ENCODE results near the gene SRRM4.

SRRM4 gene

DNA sequence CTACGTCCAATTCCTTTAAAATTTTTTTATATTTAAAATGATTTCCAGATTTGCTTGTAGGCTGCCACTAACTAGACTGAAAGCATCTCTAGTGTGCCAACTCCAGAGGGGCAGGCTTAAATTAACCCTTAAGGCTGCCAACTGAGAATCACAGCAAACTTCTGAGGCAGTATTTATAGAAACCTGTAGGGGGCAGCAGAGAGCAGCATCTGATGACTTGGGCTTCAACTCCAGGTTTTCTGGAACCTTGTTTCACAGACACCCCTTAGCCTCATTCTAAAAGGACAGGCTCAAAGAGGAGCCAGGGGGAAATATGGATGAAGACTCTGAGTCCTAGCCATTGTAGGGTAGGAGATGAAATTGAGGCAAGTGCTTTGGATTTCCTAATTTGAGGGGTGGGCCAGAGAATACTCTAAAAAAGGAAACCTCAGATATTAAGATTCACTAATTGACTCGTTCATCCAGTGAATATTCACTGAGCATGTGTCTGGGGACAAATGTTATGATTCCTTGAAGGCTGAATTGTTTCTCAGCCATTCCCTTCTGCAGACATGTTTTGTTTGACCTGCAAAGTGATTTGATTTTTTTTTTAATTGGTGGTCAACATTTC is 134.1 kb downstream of the SRRM4 start:
- in situ Hi-C loops (cut with MboI; ENCODE audit: low sequenced_read_pairs): no loop called here

DNA sequence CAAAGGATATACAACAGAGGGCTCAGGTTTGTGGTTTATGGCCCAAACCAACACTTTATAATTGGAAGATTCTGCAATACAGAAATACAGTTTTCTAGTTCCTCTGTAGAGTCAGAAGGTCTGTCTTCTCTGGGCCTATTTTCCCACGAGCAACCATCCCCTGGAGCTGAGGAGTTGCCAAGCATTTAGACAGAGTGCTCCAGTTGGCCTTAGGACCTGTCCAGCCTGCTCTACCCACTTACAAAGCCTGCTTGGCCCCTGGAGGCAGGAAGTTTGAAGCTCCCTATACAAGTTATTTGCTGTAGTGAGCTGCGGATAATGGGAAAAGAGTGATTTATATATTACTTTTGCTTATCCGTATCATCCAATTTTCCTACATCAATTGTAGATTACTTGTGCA is 136.6 kb downstream of the SRRM4 start:
- in situ Hi-C loops (cut with MboI; ENCODE audit: low sequenced_read_pairs): no loop called here

DNA sequence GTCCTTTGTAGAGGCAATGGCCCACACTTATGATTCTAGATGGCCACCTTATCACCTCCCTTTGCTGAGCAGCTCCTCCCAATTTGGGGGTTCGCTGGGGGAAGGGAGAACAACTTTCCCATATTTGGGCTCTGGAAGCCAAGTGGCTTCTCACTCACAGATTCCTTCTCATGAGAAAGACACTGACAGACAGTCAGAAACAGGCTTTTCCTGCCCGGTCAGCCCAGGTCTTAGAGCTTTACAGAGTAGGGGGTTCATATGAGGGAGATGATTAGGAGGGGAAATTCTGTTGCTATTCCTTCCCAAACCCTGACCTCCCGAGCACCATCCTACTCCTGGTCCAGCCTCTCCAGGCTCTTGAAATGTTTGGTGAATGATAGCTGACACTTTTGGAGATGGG is 137.3 kb downstream of the SRRM4 start:
- in situ Hi-C loops (cut with MboI; ENCODE audit: low sequenced_read_pairs): no loop called here

DNA sequence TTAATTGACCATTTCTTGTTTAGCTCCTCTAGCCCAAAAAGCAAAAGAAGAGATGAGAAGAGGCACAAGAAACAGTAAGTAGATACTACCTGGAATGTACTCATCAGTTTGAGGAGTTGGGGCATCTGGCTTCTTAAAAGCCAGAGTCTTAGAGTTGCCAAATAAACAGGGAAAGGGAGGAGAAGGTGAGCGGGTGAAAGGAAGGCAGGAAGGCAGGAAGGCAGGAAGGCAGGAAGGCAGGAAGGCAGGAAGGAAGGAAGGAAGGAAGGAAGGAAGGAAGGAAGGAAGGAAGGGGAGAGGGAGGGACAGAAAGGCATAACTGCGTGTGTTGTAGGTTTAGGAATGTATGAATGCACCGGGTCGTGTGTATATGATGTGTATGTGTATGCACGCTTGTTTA is 140.7 kb downstream of the SRRM4 start:
- in situ Hi-C loops (cut with MboI; ENCODE audit: low sequenced_read_pairs): no loop called here

DNA sequence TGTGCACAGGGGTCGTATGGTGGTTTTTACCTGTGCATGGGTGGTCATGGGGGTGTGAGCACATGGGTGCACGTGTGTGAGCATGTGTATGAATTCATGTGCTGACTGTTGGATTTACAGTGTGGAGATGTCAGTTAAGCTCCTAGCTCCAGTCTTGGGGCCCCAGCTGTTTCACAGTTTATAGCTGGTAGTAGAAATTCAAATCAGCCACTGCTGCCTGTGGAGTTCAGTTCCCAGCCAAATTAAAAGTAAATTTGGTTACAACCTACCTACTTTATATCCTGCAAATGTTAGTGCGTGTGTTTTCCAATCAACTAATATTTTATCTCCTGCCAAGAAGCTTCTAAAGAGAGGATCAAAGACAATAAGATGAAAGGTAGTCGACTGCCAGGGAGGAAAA is 141.4 kb downstream of the SRRM4 start:
- in situ Hi-C loops (cut with MboI; ENCODE audit: low sequenced_read_pairs): no loop called here

DNA sequence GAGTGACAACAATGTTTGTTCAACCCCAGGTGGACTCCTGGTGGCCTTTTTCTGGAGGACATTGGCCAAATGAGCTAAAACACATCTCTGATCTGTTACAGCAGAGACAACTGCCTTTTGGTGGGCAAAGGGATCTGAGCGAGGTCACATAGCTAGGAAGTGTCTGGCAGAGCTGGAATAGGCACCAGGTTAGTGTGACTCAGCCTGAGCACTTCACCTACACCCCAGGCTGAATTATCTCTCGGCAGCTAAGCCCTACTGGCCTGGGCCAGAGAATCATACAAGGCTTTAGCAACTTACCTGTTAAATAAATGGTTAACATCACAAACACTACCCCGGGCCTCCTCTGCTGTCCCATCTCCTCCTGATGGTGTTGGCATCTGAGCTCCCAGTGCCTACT is 147.2 kb downstream of the SRRM4 start:
- in situ Hi-C loops (cut with MboI; ENCODE audit: low sequenced_read_pairs): no loop called here

DNA sequence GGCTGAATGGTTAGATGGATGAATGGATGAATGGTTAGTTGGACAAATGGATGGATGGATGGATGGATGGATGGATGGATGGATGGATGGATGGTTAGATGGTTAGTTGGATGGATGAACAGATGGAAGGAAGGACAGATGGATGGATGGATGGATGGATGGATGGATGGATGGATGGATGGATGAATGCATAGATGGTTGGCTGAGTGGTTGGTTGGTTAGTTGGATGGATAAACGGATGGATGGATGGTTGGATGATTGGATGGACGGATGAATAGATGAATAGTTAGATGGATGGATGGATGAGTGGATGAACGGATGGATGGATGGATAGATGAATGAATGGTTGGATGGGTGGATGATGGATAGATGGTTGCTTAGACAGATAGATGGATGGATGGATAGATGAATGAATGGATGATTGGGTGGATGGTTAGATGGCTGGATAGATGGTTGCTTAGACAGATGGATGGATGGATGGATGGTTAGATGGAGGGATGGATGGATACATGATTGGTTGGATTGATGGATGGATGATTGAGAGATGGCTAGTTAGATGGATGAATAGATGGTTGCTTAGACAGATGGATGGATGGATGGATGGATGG is 148.6 kb downstream of the SRRM4 start:
- in situ Hi-C loops (cut with MboI; ENCODE audit: low sequenced_read_pairs): no loop called here

DNA sequence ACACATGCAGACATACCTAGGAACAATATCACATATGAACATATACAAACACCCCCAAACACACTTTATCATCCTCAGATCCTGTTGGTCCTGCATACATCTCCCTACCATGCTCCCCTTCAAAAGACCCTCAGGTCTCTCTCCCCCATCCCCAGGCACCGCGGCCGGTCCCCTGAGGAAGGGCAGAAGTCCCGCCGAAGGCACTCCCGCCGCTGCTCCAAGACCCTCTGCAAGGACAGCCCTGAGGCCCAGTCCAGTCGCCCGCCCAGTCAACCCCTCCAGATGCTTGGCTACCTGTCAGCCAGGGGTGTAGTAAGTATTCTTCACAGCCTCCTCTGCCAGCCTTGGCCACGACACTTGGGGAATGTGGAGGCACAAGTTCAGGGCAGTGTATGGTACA is 149.2 kb downstream of the SRRM4 start:
- in situ Hi-C loops (cut with MboI; ENCODE audit: low sequenced_read_pairs): no loop called here

DNA sequence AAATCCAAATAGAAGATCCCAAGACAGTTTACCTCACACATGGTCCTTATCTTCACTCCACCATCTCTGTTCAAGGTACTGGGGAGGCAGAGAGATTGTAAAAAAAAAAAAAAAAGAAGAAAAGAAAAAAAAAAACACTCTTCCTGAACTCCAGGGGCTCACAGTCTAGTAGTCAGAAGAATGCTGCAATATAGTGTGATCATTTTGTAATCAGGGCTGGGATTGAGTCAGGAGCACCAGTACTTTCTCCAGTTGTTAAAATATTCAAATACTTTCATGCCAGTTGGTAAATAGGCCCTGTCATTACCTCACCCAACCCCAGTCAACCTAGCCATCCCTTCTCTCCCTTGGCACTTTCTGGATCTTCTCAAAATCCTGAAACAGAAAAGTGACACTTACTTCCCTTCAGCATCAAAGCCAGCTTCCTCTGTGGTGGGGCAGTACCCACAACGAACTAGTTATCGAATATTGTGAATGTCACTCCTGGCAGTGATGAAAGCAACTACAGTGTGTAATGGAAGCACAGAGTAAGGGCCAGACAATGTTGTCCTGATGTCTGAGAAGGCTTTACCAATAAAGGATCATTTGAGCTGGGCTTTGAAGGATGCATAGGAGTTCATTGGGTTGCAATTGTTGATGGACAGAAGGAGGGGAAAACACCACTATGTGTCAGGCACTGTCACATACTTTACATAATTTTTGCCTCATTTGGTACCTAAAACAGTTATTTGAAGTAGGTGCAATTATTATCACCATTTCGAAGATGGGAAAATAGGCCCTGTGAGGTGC is 153.1 kb downstream of the SRRM4 start:
- in situ Hi-C loops (cut with MboI; ENCODE audit: low sequenced_read_pairs): no loop called here

DNA sequence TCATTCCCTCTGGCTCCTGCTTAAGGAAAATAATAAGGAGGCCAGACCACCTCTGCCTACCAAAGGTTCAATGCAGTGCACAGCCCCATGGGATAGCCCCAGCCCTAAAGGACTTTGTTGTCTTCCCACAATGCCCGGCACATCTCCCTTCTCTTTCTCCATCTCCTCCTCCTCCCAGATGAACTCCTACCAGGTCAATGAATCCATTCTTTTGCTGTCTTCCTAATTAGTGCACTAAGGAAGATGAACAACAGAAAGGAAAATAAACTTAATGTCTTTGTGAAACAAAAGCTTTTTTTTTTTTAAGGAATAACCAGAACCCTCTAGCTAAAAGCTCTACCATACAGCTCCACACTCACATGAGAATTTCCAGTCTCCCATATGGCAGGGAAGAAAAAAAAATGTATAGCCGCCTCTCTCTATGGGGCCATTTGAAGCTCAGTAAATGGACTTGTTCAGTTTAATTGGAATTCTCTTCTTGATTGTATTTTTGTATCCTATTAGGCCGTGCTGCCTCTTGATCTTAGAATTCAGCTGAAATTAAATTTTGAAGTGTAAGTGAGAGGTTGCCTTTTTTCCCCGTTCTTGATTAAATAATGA is 155.6 kb downstream of the SRRM4 start:
- in situ Hi-C loops (cut with MboI; ENCODE audit: low sequenced_read_pairs): no loop called here

DNA sequence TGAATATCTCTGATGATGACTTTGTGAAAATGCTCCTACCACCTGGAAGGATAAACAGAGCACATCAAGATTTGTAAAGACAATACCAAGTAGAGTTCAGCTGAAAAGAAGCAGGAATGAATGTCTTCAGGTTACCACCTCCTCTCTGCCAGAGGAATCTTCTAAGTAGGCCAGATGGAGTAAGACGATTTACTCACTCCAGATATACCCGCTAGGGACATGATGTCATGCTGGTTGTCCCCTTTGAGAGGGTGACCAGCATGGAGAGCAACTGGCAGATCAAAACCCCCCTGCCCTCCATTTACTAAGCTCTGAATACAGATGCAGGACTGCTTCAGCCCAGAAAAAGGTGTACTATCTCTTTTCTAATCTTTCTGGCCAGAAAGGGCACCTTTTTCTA is 158.1 kb downstream of the SRRM4 start:
- in situ Hi-C loops (cut with MboI; ENCODE audit: low sequenced_read_pairs): no loop called here

DNA sequence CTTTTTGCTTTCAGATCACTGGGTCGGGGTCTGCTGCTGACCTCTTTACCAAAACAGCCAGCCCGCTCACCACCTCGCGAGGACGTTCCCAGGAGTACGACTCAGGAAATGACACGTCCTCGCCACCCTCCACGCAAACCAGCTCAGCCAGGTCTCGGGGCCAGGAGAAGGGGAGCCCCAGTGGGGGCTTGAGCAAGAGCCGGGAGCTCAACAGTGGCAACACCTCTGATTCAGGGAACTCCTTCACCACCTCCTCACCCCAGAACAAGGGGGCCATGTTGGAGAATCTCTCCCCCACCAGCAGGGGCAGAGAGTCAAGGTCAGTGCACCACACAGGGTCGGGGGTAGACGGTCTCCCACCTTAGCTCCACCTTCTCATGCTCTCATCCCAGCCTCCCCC is 164.0 kb downstream of the SRRM4 start:
- in situ Hi-C loops (cut with MboI; ENCODE audit: low sequenced_read_pairs): no loop called here

DNA sequence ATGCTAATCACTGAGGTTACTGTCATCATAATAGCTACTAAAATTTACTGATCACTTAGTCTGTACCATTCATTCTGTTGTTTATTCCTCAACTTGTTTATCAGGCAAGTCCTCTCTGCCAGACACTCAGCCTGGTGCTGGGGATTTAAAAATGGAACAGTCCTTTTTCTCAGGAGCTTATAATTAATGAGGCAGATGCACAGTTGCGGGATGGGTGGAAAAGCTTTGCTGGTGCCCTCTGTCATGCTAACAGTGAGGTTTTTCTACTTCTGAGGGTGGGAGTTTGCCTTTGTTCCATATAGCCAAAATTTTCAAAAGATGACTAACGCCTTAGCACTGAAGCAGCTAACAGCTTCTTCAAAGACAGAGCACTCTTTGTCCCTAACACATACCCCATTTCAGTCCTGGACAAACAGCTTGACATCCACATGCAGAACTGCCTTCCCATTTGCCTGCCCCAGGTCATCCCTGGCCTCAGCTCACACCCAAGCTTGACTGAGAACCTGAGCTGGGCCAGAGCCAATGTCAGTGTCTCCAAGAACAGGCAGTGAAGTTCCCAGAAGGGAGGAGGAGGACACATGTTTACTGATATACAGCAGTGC is 166.6 kb downstream of the SRRM4 start:
- in situ Hi-C loops (cut with MboI; ENCODE audit: low sequenced_read_pairs): no loop called here

DNA sequence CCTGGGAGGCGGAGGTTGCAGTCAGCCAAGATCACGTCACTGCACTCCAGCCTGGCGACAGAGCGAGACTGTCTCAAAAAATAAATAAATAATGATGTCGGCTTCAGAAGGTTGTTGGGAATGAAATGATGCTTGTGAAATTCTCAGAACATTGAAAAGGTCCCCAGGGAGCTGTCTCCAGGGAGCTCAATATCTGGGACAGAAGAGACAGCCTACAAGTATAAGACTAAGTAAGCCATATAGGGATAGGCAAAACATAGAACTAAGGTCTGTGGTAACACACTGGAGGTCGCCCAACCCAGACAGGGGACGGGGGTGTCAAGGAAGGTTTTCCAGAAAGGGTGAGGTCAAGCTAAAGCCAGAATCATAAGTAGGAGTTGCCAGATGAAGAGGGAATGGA is 167.9 kb downstream of the SRRM4 start:
- in situ Hi-C loops (cut with MboI; ENCODE audit: low sequenced_read_pairs): no loop called here

DNA sequence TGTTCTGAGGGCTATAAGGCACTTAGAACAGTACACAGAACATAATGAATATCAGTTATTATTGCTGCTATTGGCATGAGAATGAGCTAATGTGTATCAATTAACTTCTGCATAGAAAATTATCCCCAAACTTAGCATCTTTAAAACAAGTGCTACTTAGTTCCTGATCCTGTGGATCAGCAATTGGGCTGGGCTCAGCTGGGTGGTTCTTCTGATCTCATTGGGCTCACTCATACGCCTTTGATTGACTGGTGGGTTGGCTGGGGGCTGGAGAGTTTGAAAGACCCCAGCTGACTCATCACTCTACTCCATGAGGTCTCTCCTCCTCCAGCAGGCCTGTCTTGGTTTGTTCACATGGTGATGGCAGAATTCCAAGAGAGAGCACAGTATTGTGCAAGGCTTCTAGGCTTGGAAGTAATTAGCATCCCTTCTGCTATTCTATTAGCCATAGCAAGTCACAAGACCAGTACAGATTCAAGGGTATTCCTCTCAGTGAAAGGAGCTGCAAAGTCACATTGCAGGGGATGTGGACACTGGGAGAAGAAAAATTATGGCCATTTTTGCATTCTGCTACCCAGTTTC is 170.2 kb downstream of the SRRM4 start:
- in situ Hi-C loops (cut with MboI; ENCODE audit: low sequenced_read_pairs): no loop called here

DNA sequence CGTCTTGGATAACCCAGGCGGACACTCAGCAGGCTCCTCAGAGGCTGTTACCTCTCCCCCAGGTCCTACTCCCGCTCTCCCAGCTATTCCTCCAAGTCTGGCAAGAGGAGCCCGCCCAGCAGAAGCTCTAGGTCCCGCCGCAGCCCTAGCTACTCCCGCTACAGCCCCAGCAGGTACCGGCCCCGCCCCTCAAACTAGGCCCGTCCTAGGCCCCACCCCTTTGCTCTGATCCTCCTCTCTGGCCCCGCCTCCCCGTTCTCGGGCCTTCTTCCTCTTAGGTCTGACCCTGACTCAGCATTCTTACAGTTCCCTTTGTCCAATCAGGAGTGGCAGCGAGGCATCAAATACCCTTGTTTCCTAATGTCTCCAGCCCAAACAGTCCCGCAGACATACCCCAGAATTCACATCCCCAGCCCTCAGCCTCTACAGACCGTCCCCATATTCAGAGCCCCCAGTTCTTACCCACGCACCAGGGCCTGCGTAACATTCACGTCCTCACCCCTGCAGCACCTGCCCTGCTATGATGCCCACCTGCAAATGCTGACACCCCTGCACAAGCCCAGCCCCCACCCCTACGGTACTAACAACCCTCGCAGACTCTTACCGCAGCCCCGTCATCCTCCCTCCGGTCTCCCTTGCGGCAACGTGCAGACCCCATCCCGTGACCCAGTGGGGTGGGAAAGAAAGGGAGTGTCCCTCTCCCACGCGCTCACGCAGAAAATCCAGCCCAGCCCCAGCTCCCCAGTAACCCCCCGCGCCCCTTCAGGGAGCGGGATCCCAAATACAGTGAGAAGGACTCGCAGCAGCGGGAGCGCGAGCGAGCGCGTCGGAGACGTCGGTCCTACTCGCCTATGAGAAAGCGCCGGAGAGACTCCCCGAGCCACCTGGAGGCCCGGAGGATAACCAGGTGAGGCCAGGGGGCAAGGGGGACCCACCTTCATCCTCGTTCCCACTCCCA is 172.4 kb downstream of the SRRM4 start:
- in situ Hi-C loops (cut with MboI; ENCODE audit: low sequenced_read_pairs): no loop called here

DNA sequence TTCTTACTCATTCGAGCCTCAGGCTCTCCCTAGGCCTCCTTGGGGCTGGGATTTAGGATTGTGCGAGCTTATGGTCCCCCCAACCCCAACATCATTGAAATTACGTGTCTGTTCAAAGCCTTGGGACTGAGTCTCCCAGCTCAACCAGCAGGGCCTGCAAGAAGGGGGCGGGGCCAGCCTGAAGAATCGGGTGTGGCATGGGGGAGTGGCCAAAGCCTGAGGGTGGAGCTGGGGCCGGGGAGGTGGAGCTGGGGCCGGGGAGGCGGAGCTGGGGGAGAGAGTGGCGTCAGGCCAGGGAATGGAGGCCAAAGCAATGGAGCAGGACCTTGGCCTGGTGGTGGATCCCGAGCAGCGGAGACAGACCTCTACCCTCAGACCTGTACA is 173.1 kb downstream of the SRRM4 start:
- in situ Hi-C loops (cut with MboI; ENCODE audit: low sequenced_read_pairs): no loop called here

DNA sequence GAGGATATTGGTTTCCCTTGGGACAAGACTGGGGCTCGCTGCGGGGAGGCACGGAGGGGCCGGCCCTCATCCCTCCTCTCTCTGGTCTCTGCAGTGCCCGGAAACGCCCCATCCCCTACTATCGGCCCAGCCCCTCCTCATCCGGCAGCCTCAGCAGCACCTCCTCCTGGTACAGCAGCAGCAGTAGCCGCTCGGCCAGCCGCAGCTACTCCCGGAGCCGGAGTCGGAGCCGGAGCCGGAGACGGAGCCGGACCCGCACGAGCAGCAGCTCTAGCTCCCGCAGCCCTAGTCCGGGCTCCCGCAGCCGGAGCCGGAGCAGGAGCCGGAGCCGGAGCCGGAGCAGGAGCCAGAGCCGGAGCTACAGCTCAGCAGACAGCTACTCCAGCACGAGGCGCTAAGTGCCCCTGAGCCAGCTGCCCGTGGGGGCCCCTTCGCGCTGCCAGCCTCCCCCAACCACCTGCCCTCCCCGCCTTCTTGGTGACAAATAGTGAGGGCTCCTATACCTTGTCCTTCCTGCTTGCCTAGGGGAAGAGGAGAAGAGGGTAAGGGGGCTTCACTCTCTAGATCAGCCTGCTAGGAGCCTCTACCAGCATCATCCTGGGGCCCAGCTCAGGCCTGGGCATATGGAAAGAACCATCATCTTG is 175.2 kb downstream of the SRRM4 start:
- in situ Hi-C loops (cut with MboI; ENCODE audit: low sequenced_read_pairs): no loop called here

DNA sequence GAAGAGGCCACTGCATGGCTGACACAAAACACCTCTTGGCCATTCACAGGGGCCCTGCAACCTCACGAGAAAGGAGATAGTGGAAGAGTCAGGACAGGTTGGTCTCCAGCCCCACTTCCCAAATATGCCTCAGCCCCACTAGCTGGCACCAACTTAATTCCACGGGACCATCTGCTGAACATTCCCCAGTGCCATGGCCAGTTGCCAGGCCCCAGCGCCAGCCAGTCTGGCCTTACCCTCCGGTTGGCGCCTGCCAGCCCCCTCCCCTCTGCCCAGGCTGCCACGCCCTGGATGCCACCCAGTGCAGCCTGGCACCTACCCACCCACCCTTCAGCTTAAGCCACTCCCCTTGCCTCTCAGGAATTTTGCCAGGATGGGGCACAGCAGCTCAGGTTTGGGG is 176.2 kb downstream of the SRRM4 start:
- in situ Hi-C loops (cut with MboI; ENCODE audit: low sequenced_read_pairs): no loop called here

DNA sequence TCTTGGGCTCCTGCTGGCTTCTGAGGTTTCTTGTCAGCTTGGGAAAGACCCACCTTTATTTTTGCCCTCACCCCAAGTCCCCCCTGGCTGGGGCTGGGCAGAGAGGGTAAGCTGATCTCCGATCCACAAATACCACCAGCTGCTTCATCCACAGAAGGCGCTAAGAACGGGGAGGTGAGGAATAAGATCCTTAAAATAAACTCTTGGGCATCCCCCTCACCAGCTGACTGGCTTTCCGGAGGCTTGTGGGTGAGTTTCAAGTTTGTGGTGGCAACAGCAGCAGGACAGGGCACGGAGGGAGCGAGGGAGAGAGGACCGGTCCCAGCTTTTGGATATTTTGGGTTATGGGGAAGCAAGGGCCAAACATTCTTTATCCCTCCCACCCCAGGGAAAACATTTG is 176.6 kb downstream of the SRRM4 start:
- in situ Hi-C loops (cut with MboI; ENCODE audit: low sequenced_read_pairs): no loop called here
